ENCODE results near the gene NTF3. TPM values are rescaled to one million over a fixed set of nuclear protein-coding genes. Genes with fewer than 3 reads are reported as not detected.

The NTF3 gene
- total and polyA plus RNA-seq, 9 of the 15 experiments (the other 6 are each of a cell fraction or from before 2014, with no cell fraction given) = not detected

DNA sequence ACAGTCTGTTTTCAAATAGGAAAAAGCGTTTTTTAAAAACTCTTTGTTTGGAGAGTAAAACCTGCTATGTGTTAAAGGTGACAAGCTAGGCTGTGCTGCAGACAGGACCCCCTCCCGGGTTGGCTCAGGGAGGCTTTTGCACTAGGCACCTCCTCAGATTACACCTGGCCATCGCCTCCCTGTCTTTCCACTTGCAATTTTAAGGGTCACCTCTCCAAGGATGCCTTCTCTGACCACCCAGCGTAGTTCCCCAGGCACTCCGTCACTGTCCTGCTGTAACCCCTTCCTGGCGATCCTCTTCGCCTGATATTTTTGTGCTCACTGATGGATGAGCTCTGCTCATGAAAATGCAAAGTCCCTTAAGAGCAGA, 80.7 kb downstream of the NTF3 start:
- Histone ChIP-seq H3K9ac (ENCODE audit: insufficient read depth in 1 of 2, low read depth in 2 of 2, low read length in 2 of 2) (no peak overlapping the region), H3K9me3 (replicated peaks; ENCODE audit: control insufficient read depth, insufficient read depth, low read depth, low read length) (no peaks in the 10 kb centered on the region), H3K79me2 (ENCODE audit: control insufficient read depth, insufficient read depth, low read length) (no peaks in the 10 kb centered on the region), H3K27me3 (ENCODE audit: control insufficient read depth in 2 of 2, insufficient read depth in 2 of 2, low read length in 2 of 2) (peaks cover 0 to 5% of the 10 kb centered on the region in 2 experiments; a peak in 1 of 5 replicates), H3K9me1 (ENCODE audit: control insufficient read depth, insufficient read depth, low read length) (no peaks in the 10 kb centered on the region), H2AFZ (ENCODE audit: low read depth, low read length) (no peak overlapping the region), H3K4me2 (ENCODE audit: insufficient read depth, low read length) (no peak overlapping the region), H3K27ac (ENCODE audit: extremely low read depth, low read depth, low read length) (no peak overlapping the region), H3K4me1 (replicated peaks in 1 of 2; ENCODE audit: control insufficient read depth in 2 of 2, insufficient read depth in 2 of 2, low read length in 2 of 2) (no peaks in the 10 kb centered on the region; a peak in 1 of 5 replicates), H4K20me1 (replicated peaks; ENCODE audit: control insufficient read depth, insufficient read depth, low read length) (no peaks in the 10 kb centered on the region; the same call in 1 of the 2 replicates), H3K4me3 (no peak overlapping the region), H3K36me3 (ENCODE audit: control insufficient read depth, insufficient read depth, low read length) (no peaks in the 10 kb centered on the region)
- ChIA-PET POLR2A (no interaction called here), CTCF (ENCODE audit: low intra/inter-chr PET ratio) (no interaction called here)
- TF ChIP-seq, protein P1, sequence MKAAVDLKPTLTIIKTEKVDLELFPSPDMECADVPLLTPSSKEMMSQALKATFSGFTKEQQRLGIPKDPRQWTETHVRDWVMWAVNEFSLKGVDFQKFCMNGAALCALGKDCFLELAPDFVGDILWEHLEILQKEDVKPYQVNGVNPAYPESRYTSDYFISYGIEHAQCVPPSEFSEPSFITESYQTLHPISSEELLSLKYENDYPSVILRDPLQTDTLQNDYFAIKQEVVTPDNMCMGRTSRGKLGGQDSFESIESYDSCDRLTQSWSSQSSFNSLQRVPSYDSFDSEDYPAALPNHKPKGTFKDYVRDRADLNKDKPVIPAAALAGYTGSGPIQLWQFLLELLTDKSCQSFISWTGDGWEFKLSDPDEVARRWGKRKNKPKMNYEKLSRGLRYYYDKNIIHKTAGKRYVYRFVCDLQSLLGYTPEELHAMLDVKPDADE (conservative IDR thresholded peaks at IDR 0.05; ENCODE audit: control insufficient read depth, low read depth, low read length) = no peak
- TF ChIP-seq EZH2 (IDR thresholded peaks at IDR 0.05; ENCODE audit: borderline replicate concordance, low read depth, low read length) = no peak
- no peak for TF ChIP-seq NONO (IDR thresholded peaks at IDR 0.05; ENCODE audit: low read depth in 2 of 2, low read length in 1 of 2)
- no peak for DNase-seq (ENCODE audit: extremely low read depth in 1 of 4, low spot score in 3 of 4)
- BruUV-seq (replicated peaks) = no TSS peak
- intact Hi-C loops (cut with micrococcal nuclease) (no loop called here), in situ Hi-C loops (cut with MboI) (no loop called here)
- 2% methylated on average over 7 of the region's 7 CpGs for WGBS (ENCODE audit: insufficient coverage, low coverage, missing lambda C conversion rate)
- no peak for FAIRE-seq
- no peak for ATAC-seq

DNA sequence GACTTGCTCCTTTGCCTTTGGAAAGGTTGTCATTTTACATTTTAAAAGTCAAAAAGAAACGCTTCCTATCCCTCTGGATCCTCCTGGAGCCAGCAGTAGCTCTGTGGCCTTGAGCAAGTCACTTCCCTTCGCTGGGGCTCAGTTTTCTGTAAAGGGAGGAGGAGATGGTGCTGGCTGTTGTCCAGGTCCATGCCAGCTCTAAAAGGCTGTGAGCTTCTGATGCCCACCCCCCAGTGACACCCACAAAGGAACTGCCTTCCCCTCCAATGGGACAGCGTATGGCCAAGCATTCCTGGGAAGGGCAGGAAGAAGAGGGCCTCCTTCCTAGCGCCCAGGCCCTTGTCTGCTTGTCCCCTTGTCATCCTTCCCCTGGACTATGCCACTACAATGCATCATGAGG, 81.5 kb downstream of the NTF3 start:
- in situ Hi-C loops (cut with MboI) (no loop called here), intact Hi-C loops (cut with micrococcal nuclease) (no loop called here)
- ChIA-PET CTCF (ENCODE audit: low intra/inter-chr PET ratio) (no interaction called here), POLR2A (no interaction called here)
- Histone ChIP-seq H3K9ac (ENCODE audit: insufficient read depth in 1 of 2, low read depth in 2 of 2, low read length in 2 of 2) (no peak overlapping the region), H3K79me2 (ENCODE audit: control insufficient read depth, insufficient read depth, low read length) (no peaks in the 10 kb centered on the region), H3K4me1 (replicated peaks in 1 of 2; ENCODE audit: control insufficient read depth in 2 of 2, insufficient read depth in 2 of 2, low read length in 2 of 2) (no peaks in the 10 kb centered on the region; a peak in 1 of 5 replicates), H3K4me3 (no peak overlapping the region), H3K9me1 (ENCODE audit: control insufficient read depth, insufficient read depth, low read length) (no peaks in the 10 kb centered on the region), H3K36me3 (ENCODE audit: control insufficient read depth, insufficient read depth, low read length) (no peaks in the 10 kb centered on the region), H2AFZ (ENCODE audit: low read depth, low read length) (no peak overlapping the region), H3K27me3 (ENCODE audit: control insufficient read depth in 2 of 2, insufficient read depth in 2 of 2, low read length in 2 of 2) (peaks cover 0 to 5% of the 10 kb centered on the region in 2 experiments; a peak in 1 of 5 replicates), H3K27ac (ENCODE audit: extremely low read depth, low read depth, low read length) (no peak overlapping the region), H3K9me3 (replicated peaks; ENCODE audit: control insufficient read depth, insufficient read depth, low read depth, low read length) (no peaks in the 10 kb centered on the region), H3K4me2 (ENCODE audit: insufficient read depth, low read length) (no peak overlapping the region), H4K20me1 (replicated peaks; ENCODE audit: control insufficient read depth, insufficient read depth, low read length) (no peaks in the 10 kb centered on the region)
- ATAC-seq (no peak), DNase-seq (ENCODE audit: extremely low read depth in 1 of 4, low spot score in 3 of 4) (no peak), FAIRE-seq (no peak)
- WGBS (ENCODE audit: insufficient coverage, low coverage, missing lambda C conversion rate) = 4% methylated on average over 3 of the region's 4 CpGs
- no TSS peak for BruUV-seq (replicated peaks)
- TF ChIP-seq LARP7 (IDR thresholded peaks at IDR 0.05) (no peak), NFXL1 (CRISPR knock-in tag; IDR thresholded peaks at IDR 0.05) (no peak), MEF2D (tag; conservative IDR thresholded peaks at IDR 0.05; ENCODE audit: low read depth) (no peak), PPARD (CRISPR knock-in tag; IDR thresholded peaks at IDR 0.05) (no peak), KLF13 (tag; IDR thresholded peaks at IDR 0.05; ENCODE audit: borderline replicate concordance, low read depth) (no peak), FOXA3 (CRISPR knock-in tag; conservative IDR thresholded peaks at IDR 0.05 in 1 of 2, IDR thresholded peaks at IDR 0.05 in 1 of 2) (no peak), ZKSCAN8 (CRISPR knock-in tag; IDR thresholded peaks at IDR 0.05) (no peak)
- TF ChIP-seq, protein P2, sequence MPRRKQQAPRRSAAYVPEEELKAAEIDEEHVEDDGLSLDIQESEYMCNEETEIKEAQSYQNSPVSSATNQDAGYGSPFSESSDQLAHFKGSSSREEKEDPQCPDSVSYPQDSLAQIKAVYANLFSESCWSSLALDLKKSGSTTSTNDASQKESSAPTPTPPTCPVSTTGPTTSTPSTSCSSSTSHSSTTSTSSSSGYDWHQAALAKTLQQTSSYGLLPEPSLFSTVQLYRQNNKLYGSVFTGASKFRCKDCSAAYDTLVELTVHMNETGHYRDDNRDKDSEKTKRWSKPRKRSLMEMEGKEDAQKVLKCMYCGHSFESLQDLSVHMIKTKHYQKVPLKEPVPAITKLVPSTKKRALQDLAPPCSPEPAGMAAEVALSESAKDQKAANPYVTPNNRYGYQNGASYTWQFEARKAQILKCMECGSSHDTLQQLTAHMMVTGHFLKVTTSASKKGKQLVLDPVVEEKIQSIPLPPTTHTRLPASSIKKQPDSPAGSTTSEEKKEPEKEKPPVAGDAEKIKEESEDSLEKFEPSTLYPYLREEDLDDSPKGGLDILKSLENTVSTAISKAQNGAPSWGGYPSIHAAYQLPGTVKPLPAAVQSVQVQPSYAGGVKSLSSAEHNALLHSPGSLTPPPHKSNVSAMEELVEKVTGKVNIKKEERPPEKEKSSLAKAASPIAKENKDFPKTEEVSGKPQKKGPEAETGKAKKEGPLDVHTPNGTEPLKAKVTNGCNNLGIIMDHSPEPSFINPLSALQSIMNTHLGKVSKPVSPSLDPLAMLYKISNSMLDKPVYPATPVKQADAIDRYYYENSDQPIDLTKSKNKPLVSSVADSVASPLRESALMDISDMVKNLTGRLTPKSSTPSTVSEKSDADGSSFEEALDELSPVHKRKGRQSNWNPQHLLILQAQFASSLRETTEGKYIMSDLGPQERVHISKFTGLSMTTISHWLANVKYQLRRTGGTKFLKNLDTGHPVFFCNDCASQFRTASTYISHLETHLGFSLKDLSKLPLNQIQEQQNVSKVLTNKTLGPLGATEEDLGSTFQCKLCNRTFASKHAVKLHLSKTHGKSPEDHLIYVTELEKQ (CRISPR knock-in tag; IDR thresholded peaks at IDR 0.05) = no peak

Measured in K562 (cell line).